HG02610 (cell line): ENCODE measurements around the gene RNASEH2B.

Experiments
- ATAC-seq: cut with Tn5 transposase; IDR thresholded peaks from one replicate; pipeline ENCODE4 v1.9.1; 2021; ENCODE audit warnings: mild to moderate bottlenecking, moderate library complexity; ENCODE audit not compliant: unreplicated experiment

RNASEH2B gene

GRCh38 chr13:50909605-50910484 lies at the start of gene RNASEH2B:
Gene RNASEH2B, plus strand, starts transcription at chr13:50909791. Its CDS starts 286 bp downstream, at chr13:50910077.
- ATAC-seq: peak; percentile 79

DNA sequence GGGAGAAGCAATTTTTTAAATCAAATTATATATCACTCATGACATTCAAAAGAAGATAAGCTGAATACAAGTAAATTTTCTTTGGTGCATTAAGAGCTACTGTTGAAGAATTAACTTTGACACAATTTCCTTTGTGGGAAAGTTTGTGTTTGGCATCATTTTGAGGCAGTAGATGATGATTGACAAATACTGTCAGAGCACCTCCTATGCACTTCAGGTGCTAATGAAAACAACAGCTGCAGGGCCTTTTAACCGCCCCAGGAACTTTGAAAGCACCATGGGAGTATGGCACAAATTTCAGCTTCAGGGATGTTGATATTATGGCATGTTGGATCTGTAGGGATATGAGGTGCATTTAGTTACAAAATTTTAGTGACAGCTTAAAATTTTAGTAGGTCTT lies 45.1 kb upstream of the RNASEH2B start:
- no peak for ATAC-seq

DNA sequence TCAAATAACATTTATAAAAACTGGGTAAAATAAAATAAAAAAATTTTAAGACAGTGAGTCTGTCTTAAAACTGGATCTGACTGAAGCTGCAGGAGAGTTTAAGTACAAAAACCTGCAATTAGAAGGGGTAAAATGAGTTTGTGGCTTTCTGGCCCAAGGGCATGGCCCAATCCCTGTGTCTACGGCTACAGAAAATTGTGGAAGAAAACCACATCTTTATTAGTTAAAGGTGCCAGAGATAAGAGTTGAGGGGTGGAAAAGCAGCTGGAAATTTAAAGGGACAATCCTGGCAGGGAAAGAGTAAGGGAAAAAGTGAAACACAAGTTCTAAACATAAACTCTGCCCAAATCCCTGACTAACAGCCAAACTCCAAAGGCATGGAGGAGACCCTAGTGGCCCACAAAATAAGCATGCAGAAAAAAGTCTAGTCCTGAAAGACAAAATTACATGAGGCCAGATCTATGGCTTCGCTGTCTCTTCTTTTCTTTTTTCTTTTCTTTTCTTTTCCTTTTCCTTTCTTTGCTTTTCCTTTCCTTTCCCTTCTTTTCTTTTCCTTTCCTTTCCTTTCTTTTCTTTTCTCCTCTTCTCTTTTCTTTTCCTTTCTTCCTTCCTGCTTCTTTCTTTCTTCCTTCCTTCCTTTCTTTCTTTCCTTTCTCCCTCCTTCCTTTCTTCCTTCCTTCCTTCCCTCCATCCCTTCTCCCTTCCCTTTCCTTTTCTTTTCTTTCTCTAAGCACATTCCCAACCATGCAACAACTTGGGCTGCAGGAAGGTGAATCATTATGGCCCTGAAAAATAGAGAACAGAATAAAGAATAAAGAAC lies 42.6 kb upstream of the RNASEH2B start:
- no peak for ATAC-seq

DNA sequence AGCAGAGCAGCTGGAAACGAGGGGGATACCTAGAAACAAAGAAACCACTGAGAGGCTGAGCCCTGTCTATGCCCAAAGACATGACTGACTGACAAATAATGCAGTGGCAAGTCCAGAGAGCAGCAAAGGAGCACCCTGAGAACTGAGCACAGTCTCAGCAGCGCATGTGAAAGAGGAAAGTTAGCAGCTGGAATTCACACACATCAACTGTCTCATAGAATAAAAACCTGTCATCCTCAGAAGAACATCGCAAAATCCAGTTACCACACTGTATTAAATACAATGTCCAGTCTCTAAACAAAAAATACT lies 42.0 kb upstream of the RNASEH2B start:
- ATAC-seq: no peak

DNA sequence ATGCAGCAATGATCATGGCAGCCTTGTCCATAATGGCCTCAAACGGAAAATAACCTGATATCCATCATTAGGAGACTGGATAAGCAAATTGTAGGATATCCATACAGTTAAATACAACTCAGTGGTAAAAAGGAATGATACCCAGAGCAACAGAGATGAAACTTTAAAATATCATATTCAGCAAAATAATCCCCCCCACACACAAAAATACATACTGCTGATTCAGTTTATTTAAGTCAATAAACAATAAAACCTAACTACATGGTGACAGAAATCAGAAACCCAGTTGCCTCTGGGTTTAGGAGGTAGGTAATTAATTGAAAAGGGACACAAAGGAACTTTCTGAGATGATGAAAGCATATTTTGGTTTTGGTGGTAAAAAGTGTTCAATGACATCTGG lies 38.2 kb upstream of the RNASEH2B start:
- ATAC-seq: no peak

GRCh38 chr13:50873467-50873866 lies 36.1 kb upstream of the RNASEH2B start:
- ATAC-seq: no peak

DNA sequence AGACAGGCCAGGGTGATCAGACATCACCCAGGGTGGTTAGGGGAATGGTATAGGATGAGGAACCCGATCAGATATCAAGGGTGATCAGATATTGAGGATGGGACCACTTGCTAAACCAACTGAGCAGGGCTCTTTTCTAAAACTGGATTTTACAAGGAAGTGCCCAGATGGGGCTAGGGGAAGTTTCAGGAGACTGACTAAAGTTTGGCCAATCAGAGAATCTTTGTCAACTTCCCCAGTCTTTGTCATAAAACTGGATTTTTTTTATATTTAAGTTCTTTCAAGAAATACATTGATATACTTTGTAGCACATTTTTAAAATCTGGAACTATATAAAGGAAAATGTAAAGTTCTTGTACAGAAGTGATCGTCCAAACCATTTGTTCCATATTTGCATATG lies 35.6 kb upstream of the RNASEH2B start:
- ATAC-seq: no peak

- ATAC-seq: no peak
These were observed 26.7 kb upstream of the RNASEH2B start for GRCh38 chr13:50882816-50883435.

DNA sequence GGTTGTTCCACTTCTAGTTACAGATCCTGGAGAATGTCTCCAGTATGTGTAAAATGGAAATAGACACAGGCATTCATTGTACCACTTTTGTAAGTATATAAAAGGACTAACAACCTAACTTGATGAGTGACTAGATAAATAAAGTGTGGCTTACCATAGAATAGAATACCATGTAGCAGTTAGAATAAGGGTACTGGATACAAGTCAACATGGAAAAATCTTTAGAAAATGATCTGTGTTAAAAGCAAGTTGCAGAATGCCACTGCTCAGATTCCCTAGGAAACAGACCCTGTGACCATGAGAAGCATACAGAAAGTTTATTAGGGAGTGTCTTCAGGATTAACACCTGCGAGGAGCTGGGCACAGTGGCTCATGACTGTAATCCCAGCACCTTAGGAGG lies 25.9 kb upstream of the RNASEH2B start:
- ATAC-seq: no peak

GRCh38 chr13:50884265-50884664 lies 25.3 kb upstream of the RNASEH2B start:
- no peak for ATAC-seq

GRCh38 chr13:50887151-50887550 lies 22.4 kb upstream of the RNASEH2B start:
- ATAC-seq: no peak

DNA sequence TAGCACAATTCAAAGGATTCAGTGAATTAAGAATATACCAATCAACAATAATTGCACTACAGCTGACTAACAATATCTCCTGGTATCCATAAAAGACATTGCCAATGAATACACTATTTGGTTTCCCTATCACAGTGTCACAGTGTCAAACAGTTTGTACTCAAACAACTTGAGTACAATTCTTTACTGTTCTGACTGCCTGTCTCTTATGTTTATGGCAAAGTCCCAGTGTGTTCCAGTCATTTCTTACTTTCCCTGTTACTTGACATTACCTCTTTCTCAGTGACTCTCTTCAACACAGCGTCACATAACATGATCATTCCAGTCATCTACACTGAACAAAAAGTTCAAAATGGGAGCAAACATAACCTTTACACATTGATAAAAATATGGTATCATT lies 21.2 kb upstream of the RNASEH2B start:
- no peak for ATAC-seq

- ATAC-seq: no peak
These were observed 20.3 kb upstream of the RNASEH2B start for GRCh38 chr13:50889317-50889716.

- ATAC-seq: no peak
These were observed 18.4 kb upstream of the RNASEH2B start for GRCh38 chr13:50891206-50891605.

DNA sequence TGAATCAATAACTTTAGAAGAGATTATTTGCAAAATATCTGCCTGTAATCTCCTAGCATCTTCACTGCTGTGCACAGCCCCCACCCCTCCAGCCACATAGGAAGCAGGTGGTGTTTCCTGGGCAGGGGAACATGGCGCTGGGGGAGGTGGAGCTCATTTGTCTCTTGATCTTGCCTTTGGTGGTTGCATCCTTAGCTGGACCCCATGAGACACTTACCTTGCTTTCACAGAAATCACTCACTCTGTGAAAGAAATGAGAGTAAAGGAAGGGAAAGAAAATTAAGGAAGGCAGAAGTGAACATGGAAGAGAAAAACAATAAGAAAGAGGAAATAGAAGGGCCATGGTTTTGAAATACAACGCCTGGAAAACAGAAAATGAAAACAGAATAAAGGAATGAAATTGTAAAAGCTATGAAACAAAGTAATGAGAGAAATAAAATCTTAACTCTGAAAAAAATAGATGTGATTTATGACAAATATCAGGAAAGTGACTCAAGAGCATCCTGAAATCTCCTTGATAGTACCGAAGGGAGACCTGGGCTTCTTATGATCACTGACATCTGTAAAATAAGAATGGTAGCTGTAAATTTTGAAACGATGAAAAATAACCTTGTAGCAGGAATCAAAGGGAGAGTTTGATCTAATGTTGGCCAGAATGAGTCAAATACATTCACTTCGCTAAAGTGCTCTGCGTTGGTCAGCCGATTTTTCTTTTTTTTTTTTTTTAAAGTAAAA lies 17.2 kb upstream of the RNASEH2B start:
- ATAC-seq: no peak

DNA sequence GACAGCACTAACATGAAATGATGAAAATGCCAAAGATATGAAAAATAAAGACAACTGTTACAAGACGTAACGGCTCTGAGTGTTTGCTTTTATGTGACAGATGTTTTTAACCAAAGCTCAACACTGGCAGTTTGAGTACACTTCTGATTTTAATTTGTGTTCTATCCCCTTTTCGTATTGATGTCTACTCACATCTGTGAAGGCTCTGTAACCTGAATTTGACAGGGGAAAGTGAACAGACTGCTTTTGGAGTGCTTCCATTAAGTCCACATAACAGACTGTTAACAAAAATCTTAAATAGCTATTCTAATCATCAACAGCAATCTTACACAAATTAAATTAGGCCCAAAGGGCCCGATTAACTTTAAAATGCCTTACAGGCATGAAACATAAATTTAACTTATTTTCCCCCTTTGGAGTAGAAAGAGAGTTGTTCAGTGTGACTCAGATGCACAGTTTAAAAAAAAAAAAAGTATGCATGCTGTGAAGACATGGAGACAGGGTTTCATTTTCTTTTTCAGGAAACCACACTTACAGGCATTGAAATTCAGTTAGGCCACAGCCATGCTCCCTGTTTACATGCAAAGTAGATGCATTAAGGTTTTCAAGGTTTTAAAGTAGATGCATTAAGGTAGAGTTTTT lies 16.3 kb upstream of the RNASEH2B start:
- ATAC-seq: peak; percentile 76

DNA sequence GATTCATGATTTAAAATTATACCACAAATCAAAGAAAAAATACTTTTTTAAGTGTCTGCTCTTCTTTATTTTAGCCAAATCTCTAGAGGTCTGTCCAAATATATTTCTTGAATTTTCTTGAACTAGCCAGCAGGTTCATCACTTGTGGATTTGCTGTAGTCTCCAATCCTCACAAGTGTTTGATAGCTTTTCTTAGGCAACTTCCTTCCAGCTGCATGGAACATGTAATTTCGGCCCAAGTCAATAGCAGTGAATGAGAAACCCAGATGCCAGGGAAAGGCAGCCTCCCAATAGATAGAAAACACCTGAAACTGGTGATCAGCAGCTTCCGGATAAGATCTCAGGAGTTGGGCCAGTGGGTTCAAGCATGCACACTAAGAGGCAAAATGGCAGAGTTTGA lies 15.6 kb upstream of the RNASEH2B start:
- ATAC-seq: no peak

DNA sequence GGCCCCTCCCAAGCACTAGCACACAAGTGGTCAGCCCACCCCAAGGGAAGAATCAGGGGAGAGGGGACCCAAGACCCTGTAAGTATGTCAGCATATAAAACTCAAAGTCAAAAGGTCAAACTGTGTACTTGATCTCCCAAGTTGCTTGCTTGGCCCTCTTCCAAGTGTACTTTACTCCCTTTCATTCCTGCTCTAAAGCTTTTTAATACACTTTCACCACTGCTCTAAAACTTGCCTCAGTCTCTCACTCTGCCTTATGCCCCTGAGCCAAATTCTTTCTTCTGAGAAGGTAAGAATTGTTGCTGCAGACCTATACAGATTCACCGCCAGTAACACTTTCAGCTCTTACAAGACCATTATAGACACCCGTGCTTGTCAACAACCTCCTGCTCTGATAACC lies 15.1 kb upstream of the RNASEH2B start:
- ATAC-seq: no peak

DNA sequence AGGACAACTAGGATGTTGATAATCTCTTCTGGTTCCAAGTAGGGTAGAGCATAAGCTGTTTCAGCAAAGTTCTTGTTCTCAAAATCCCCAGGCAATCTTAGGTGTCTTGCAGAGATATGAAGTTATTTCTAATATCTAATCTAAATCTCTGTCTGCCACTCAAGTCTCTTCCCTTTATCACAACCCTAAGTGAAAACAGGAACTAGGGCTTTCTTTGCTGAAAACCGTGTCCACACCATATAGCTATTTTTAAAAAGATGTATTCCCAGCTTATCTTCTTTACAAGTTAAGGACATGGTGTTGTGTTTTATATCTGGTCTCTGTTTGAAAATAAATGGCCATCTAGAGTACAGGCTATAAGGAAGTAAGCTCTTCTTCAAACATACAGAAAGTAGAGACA lies 11.3 kb upstream of the RNASEH2B start:
- no peak for ATAC-seq

GRCh38 chr13:50901701-50902100 lies 7.9 kb upstream of the RNASEH2B start:
- ATAC-seq: no peak

- no peak for ATAC-seq
These were observed 4.3 kb upstream of the RNASEH2B start for GRCh38 chr13:50905256-50905655.
